Measurements from ENCODE around the gene SLC35G2. TPM values are rescaled to one million over a fixed set of nuclear protein-coding genes. Genes with fewer than 3 reads are reported as not detected.
A peak's percentile ranks its signal among the peaks of the same experiment; 100 is the strongest.
"Not testable (repeated sequence)": the region's sequence is repeated elsewhere in the genome, so short reads cannot be mapped to it uniquely, and the experiment has no call there.

SLC35G2 gene
- polyA plus RNA-seq, 12 donors: 1.4 to 3.4 (median 2.3) TPM; not detected in 2

DNA sequence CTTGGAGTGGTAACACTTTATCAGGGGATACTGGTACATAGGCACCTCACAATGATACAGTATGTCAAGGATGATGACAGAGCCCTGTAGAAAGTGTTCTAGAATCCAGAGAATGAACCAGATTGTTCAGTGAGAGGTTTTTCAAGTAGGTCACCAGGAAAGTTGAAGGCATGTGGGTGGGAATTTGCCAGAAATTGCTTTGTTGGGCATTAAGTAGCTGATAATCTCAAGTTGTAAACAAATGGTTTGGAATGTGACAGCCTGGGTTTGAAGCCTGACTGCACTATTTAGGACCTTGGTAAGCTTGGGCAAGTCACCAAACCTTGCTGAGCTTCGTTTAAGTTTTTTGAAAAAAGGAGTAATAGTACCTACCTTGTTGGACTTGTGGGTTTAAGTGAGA lies 12.5 kb downstream of the SLC35G2 start:
- DNase-seq: no peak

- no peak for DNase-seq
Observed at GRCh38 chr3:136835089-136835812, 16.3 kb downstream of the SLC35G2 start.

DNA sequence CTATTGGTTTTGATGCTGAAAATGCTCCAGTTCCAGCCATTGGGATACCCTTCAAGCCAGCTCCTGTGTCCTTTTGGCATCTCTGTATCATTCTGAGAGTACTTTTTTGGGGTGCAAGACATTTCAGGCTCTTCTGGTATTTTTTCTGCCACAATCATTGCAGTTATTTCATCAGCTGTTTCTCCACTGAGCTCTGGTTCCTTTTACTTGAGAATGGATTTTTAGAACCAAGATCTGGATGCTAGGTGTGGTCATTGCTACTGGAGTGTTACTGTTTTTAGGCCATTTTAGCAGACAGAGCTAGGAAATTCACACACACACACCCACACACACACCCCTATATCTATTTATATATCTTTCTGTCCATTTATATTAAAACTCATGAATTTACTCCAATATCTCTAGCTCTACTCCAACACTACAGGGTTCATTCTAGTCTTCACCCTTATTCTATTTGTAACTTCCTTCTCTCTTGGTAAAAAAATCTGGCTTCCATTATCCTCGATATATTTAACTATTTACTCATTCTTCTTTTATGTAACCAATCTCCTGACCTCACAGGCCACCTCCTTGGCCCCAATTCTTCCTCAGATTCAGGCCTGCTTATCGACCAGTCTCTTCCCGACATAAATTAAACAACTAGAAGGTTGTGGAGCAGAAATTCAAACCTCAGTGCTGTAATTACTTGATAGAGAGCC lies 17.0 kb downstream of the SLC35G2 start:
- DNase-seq: no peak

GRCh38 chr3:136836511-136837156 lies 17.7 kb downstream of the SLC35G2 start:
- no peak for DNase-seq

DNA sequence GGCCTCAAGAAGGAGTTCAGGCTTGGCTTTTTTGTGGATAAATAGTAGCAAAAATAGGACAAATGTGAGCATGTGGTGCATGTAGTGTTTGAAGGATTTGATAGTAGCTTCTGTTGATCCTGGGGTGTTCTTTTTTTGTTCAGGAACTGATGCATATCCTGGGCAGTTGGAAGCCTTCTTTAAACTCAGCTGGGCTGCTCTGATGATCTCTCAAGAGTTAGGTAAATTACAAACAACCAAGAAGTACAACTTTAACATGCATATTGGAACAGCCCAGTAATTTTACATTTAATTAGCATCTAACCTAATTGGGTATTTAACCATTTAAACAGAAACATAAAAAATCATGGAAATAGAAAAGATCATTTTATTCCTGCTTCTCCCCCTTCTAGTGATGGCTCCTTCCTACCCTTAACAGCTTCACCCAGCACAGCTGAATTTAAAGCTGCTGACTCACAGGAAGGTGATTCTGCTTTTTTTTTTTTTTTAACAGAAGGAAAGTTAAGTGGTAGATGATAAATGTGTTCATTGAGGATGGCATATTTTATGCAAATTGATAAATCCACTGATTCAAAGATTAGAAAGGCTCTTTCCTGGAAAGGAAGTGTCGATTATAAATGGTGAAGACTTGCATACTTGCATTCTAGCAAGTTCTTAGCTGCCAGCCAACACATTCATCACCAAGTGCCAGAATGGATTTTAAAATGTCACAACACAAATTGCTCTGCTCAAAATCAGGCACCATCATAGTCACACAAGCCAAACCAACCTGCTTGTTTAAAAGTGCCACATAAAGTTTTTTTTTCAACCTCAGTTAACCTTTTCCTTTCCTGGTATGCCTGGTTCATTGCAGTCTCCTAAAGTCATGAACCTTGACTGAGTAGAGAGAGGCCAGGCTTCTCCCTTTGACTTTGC lies 20.0 kb downstream of the SLC35G2 start:
- no peak for DNase-seq

GRCh38 chr3:136839556-136839931 lies 20.6 kb downstream of the SLC35G2 start:
- DNase-seq: no peak

DNA sequence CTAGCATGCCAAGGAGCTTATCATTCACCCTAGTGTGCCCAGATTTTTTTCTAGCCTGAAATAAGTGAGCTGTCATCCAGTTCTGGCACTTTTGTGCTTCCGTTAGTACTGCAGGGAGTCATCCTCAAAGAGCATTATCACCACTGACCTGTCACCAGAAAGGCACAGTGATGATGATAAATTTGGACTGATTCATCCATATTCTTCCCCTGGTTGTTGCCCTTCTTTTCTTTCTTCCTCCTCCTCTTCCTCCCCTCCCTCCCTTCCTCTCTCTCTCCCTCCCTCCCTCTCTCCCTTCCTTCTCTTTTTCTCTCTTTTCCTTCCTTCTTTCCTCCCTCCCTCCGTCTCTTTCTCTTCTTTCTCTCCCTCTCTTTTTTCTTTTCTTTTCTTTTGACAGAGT lies 21.3 kb downstream of the SLC35G2 start:
- no peak for DNase-seq

GRCh38 chr3:136842294-136842693 lies 23.4 kb downstream of the SLC35G2 start:
- no peak for DNase-seq

DNA sequence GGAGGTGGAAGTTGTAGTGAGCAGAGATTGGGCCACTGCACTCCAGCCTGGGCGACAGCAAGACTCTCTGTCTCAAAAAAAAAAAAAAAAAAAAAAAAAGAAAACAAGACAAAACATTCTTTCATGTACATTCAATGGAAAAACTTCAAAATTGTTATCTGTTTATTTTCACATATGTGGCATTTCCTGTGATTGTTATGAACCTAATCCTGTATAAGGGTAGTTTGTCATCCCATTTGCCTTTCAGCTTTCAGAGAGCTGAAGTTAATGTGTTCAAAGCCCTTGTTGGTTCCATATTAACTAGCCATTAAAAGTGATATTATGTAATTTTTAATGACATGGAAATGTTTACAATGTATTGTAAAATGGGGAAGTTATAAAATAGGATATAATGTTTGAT lies 25.8 kb downstream of the SLC35G2 start:
- no peak for DNase-seq

- no peak for DNase-seq
Observed at GRCh38 chr3:136852180-136852579, 33.3 kb downstream of the SLC35G2 start.

GRCh38 chr3:136856665-136857064 lies 37.7 kb downstream of the SLC35G2 start:
- DNase-seq: no peak

GRCh38 chr3:136858381-136858780 lies 39.5 kb downstream of the SLC35G2 start:
- DNase-seq: no peak

DNA sequence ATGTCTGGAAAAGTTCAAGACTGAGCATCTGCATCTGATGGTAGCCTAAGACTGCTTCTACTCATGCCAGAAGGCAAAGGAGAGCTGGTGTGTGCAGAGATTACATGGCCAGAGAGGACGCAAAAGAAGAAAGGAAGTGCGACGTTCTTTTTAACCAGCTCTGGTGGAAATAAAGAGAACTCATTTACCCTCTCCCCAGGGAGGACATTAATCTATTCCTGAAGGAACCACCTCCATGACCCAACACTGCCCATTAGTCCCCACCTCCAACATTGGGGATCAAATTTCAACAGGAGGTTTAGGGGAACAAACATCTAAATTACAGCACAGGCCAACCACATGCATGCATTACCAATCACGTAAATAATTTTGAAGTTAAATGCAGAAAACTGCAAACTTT lies 41.6 kb downstream of the SLC35G2 start:
- DNase-seq: no peak

DNA sequence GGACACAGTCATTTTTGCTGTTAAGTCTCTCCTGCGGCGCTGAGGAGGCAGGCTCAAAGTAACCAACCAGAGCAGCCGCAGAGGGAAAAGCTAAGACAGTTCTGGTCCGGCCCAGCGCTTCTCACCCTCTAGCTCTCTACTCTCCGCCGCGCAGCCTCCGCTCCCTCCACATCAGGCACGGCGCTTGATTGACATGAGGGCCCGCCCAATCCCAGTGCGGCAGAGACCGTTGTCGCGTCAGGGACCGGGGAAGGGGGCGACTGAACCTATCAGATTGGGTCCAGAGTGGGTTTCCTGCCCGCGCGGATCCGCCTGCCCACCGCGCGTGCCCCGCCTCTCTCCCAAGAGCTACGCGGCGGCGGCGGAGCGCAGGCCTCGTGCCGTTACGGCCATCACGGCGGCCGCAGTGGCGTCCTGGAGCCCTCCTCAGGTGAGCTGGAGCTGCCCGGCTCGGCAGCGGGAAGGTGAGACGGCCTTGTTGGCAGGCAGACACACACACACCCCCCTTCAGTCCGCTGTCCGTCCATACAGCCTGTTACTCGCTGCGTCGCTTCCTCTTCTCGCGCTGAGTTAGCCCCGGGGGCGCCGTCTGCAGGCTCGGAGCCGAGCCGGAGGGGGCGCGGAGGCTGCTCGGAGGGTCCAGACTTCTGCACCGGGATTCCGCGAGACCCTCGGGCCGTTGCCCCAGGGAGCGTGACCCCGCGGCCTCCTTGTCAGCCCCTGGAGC lies 43.1 kb downstream of the SLC35G2 start, which contains the start of gene NCK1:
NCK1 (plus strand) TSS at position 319 of the 727 bp plus-strand sequence. CDS start 65,794 bp downstream, outside the sequence.
- DNase-seq: peak; percentile 97

DNA sequence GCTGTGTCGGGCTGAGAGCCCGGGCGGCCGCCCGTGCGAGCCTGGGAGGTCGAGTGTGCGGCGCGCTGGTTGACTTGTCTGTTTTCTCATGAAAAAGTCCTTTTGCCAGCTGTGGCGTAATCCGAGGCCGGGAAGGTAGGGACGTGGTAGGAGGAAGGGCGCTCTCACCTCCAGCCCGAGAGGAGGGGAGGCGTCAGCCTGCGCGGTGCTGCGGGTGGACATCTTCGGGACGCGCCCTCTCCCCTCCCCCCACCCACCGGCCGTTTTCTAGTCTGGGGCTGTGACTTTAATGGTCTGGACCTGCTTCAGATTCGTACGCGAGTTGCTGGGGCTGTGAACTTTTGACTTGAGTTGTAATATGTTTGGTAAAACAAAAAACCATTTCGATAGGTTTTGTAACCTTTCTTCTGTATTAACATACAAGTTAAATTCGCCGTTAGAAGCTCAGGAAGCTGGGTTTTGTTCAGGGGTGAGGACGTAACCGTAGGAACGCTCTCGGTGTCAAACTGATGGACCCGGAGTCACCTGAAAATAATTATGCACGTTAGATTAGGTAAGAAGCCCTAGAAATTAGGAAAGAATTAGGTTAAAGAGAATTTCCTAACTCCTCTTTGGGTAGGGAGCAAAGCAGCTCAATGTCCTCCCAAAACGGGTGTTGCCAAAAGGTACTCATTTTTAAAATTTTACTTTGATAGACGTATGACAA lies 43.8 kb downstream of the SLC35G2 start:
- DNase-seq: peak; percentile 73

DNA sequence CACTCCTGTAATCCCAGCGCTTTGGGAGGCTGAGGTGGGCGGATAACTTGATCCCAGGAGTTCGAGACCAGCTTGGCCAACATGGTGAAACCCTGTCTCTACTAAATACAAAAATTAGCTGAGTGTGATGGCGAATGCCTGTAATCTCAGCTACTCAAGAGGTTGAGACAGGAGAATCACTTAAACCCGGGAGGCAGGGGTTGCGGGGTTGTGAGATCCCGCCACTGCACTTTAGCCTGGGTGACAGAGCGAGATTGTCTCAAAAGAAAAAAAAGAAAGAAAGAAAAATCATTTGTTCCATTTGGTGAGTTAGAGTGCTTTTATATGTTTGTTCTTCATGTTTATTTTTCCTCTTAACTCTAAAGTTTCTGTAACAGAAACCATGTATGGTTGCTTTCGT lies 50.4 kb downstream of the SLC35G2 start:
- DNase-seq: no peak

DNA sequence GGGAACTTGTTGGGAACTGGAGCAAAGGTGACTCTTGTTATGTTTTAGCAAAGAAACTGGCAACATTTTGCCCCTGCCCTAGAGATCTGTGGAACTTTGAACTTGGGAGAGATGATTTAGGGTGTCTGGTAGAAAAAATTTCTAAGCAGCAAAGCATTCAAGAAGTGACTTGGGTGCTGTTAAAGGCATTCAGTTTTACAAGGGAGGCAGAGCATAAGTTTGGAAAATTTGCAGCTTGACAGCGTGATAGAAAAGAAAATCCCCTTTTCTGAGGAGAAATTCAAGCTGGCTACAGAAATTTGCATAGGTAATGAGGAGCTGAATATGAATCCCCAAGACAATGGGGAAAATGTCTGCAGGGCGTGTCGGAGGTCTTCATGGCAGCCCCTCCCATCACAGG lies 53.3 kb downstream of the SLC35G2 start:
- DNase-seq: not testable (repeated sequence)

- DNase-seq: not testable (repeated sequence)
Observed at GRCh38 chr3:136879510-136879909, 60.6 kb downstream of the SLC35G2 start.

GRCh38 chr3:136882571-136882970 lies 63.6 kb downstream of the SLC35G2 start:
- DNase-seq: no peak

- DNase-seq: no peak
Observed at GRCh38 chr3:136883967-136884720, 65.2 kb downstream of the SLC35G2 start.

Data from muscle of arm (tissue), 12 donors.